GM12878 (cell line): ENCODE measurements around the gene VWA5B2. TPM values are rescaled to one million over a fixed set of nuclear protein-coding genes. Genes with fewer than 3 reads are reported as not detected.

Source experiments
- BCL3 ChIP-seq: IDR thresholded peaks from 2 replicates; pipeline ENCODE4 v1.6.1; 2011; ENCODE audit warnings: borderline replicate concordance, low read depth, mild to moderate bottlenecking, moderate library complexity, low read length; ENCODE audit not compliant: insufficient read depth, poor library complexity, severe bottlenecking
- BCLAF1 ChIP-seq: fragments of 450-650 bp; IDR thresholded peaks from 2 replicates; pipeline ENCODE4 v1.6.1; 2017; ENCODE audit warnings: antibody characterized with exemption, mild to moderate bottlenecking, moderate library complexity
- DPF2 ChIP-seq: fragments of 450-650 bp; IDR thresholded peaks from 2 replicates; pipeline ENCODE4 v1.6.1; 2017; ENCODE audit warnings: mild to moderate bottlenecking
- HCFC1 ChIP-seq: fragments of 150-350 bp; IDR thresholded peaks from 2 replicates; pipeline ENCODE4 v1.6.1; 2014; ENCODE audit warnings: low read length
- NFIC ChIP-seq: IDR thresholded peaks from 2 replicates; pipeline ENCODE4 v1.6.1; 2012; ENCODE audit warnings: low read depth, mild to moderate bottlenecking, inconsistent platforms, low read length, moderate library complexity
- POLR2AphosphoS2 ChIP-seq: IDR thresholded peaks from 2 replicates; pipeline ENCODE4 v1.6.1; 2011; ENCODE audit warnings: low read depth, mild to moderate bottlenecking, low read length, improper control_type of control experiment, moderate library complexity
- SP1 ChIP-seq: IDR thresholded peaks from one replicate; pipeline ENCODE4 v1.6.1; 2011; ENCODE audit warnings: low read depth, low read length
- ZBTB11 ChIP-seq: fragments of 450-650 bp; formaldehyde crosslinking; IDR thresholded peaks from 2 replicates; pipeline ENCODE4 v1.5.0; 2022; ENCODE audit warnings: mild to moderate bottlenecking, missing genetic modification characterization
- ZBTB4 ChIP-seq: fragments of 450-650 bp; formaldehyde crosslinking; IDR thresholded peaks from 2 replicates; pipeline ENCODE4 v1.4.0; 2022; ENCODE audit warnings: mild to moderate bottlenecking, moderate library complexity
- ZSCAN29 ChIP-seq: fragments of 450-650 bp; IDR thresholded peaks from 2 replicates; pipeline ENCODE4 v1.6.1; 2017; ENCODE audit warnings: mild to moderate bottlenecking, moderate library complexity
- polyA plus RNA-seq, 11 experiments: library from polyadenylated mRNA; depleted of rRNA in 4 of 11; unstranded in 6 of 11; stranded (reverse) in 5 of 11; fragments of >200 nt; fragmentation: Nextera tagmentation in 4 of 11; fragmentation: Illumina TruSeq in 1 of 11; extraction: Ambion mirVana in 4 of 11; extraction: Trizol in 1 of 11; gene quantifications; 1 replicate in 1 of 11; 2 replicates in 10 of 11; pipeline versions ENCODE4 v1.2.1 to v1.2.3, GENCODE V29; 2011 to 2016; ENCODE audit warnings: inconsistent platforms in 2 of 11, missing spikeins in 2 of 11, low read depth in 1 of 11
- total RNA-seq, 4 experiments: library from RNA; depleted of rRNA in 3 of 4; stranded (reverse); fragments of >200 nt in 3 of 4; fragmentation: Illumina TruSeq in 1 of 4; extraction: Trizol in 1 of 4; gene quantifications; 2 replicates each; pipeline versions ENCODE4 v1.2.1 to v1.2.3, GENCODE V29; 2013 to 2021

Gene VWA5B2
- total and polyA plus RNA-seq, 10 of the 15 experiments (the other 5 are each of a cell fraction or from before 2014, with no cell fraction given) = 0.03 to 0.09 TPM; not detected in 8

GRCh38 chr3:184180165-184180564 lies 49.2 kb upstream of the VWA5B2 start (continued):
- TF ChIP-seq ZSCAN29 = no peak
- no peak for TF ChIP-seq BCL3
- TF ChIP-seq BCLAF1 = no peak
- TF ChIP-seq HCFC1 = no peak
- TF ChIP-seq SP1 = no peak
- TF ChIP-seq ZBTB4 (CRISPR knock-in tag) = no peak
- no peak for TF ChIP-seq NFIC
- TF ChIP-seq ZBTB11 (CRISPR knock-in tag) = no peak
- TF ChIP-seq POLR2AphosphoS2 = no peak
- TF ChIP-seq DPF2 = no peak
- TF ChIP-seq, all 136 proteins: peak for 0
